ENCODE measurements around the gene IDH1. TPM values are rescaled to one million over a fixed set of nuclear protein-coding genes. Genes with fewer than 3 reads are reported as not detected.
"Not testable (repeated sequence)": the region's sequence is repeated elsewhere in the genome, so short reads cannot be mapped to it uniquely, and the experiment has no call there.

Gene IDH1
- total and polyA plus RNA-seq, 2 donors, result 32.8 to 51.3 TPM

DNA sequence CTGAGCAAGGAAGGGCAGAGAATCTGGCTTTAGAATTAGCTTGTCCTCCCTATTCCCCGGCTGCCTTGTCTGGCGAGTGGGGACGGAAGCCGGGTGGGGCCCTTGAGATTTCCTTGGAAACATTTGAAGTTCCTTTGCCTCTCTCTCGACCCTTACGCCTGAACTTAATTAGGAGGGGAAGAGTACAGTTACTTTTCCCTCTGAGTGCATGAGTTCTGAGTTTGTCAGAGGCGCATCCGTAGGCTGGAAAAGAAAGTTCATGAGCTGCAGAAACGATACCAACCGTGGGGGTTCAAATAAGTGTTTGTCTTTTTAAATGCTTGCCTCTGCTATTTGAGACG is 11.7 kb upstream of the IDH1 start:
- Histone ChIP-seq H3K9me3 (ENCODE audit: control insufficient read depth in 2 of 2, insufficient read depth in 1 of 2, low read length in 1 of 2) (no peaks in the 10 kb centered on the region), H3K4me3 (ENCODE audit: low read length in 2 of 2) (peak overlapping the region; percentile 76 to 88), H3K36me3 (ENCODE audit: control insufficient read depth in 2 of 2, insufficient read depth in 2 of 2, low read length in 1 of 2) (peaks cover 0 to 6% of the 10 kb centered on the region in 2 donors), H3K27me3 (ENCODE audit: control insufficient read depth in 2 of 2, insufficient read depth in 1 of 2, low read length in 1 of 2) (no peaks in the 10 kb centered on the region), H3K27ac (ENCODE audit: low read depth in 1 of 2, low read length in 1 of 2) (peak overlapping the region; percentile 94 to 98), H3K4me1 (ENCODE audit: control insufficient read depth in 2 of 2, insufficient read depth in 2 of 2, low read length in 2 of 2) (peaks cover 17 to 19% of the 10 kb centered on the region in 2 donors)
- DNase-seq (ENCODE audit: low read depth in 6 of 9, low spot score in 9 of 9), result peak in 3 of 9 donors; percentile 52 to 62 (median 55)
- WGBS, result under 1% methylated on average over 11 of the region's 11 CpGs

DNA sequence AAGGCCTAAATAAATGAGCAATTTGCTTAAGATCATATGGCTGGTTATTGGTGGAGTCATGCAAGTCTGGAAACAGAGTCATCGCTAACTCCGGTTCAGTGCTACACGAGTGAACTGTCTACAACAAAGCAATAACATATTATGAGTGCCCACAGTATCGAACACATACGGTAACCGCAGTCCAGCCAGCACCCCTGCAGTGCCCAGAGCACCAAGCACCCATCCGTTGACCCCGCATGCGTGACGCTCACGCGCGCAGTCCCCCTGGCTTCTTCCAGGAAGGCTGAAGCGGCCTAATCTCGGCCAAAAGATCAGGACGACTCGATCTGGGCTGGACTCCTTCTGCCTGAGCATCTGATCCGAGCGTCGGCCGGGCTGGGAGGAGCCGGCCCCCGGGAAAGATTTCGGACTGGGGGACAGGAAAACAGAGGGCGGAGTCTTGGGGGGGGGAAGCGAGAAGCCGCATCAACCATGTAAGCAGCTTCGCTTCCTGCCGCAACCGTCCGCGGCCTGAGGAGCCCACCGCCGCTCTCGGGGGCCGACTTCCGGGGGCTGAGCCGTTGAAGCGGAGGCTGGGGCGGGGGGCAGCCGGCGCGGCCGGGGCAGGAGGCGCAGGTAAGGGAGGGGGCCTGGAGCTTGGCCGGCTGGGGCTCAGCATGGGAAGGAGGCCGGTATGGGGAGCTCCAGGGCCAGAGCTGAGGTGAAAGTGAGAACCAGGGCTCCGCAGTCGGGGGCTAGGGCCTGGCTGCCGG is 11.1 kb upstream of the IDH1 start, which contains the start of gene PIKFYVE:
Gene PIKFYVE (plus strand): TSS at position 455 of the 752 bp plus-strand sequence. CDS start 5,265 bp downstream, outside the sequence.
- no peaks in the 10 kb centered on the region for H3K9me3 ChIP-seq (ENCODE audit: control insufficient read depth in 2 of 2, insufficient read depth in 1 of 2, low read length in 1 of 2)
- H3K36me3 ChIP-seq (ENCODE audit: control insufficient read depth in 2 of 2, insufficient read depth in 2 of 2, low read length in 1 of 2), result peaks cover 0 to 3% of the 10 kb centered on the region in 2 donors
- under 1% methylated on average over 50 of the region's 50 CpGs for WGBS
- DNase-seq (ENCODE audit: low read depth in 6 of 9, low spot score in 9 of 9), result peak; percentile 71 to 95 (median 85)
- no peaks in the 10 kb centered on the region for H3K27me3 ChIP-seq (ENCODE audit: control insufficient read depth in 2 of 2, insufficient read depth in 1 of 2, low read length in 1 of 2)
- H3K4me3 ChIP-seq (ENCODE audit: low read length in 2 of 2), result peak within 1 kb of the TSS; percentile 76 to 88
- H3K4me1 ChIP-seq (ENCODE audit: control insufficient read depth in 2 of 2, insufficient read depth in 2 of 2, low read length in 2 of 2), result peaks cover 17 to 19% of the 10 kb centered on the region in 2 donors
- H3K27ac ChIP-seq (ENCODE audit: low read depth in 1 of 2, low read length in 1 of 2), result peak within 1 kb of the TSS; percentile 94 to 98

DNA sequence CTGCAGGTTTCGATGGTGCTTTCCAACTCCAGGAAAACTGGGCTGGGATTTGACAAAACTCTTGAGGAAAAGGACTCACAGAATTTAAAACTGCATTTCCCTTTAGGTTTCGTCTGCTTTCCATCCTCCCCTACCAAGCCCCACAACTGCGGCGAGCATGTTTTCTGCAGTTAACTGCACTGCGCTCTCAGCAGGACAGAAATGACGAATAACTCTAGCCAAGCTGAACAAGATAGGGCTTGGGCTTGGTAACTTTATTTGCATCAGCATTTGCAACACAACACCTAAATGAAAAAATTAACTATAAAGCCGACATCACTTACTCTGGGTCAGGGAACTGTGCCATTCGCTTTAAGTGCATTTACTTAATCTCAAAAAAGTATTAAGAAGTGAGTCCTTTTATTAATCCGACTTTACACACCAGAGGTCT is 10.5 kb upstream of the IDH1 start:
- H3K36me3 ChIP-seq (ENCODE audit: control insufficient read depth in 2 of 2, insufficient read depth in 2 of 2, low read length in 1 of 2), result peaks cover 0 to 3% of the 10 kb centered on the region in 2 donors
- peaks cover 17 to 19% of the 10 kb centered on the region in 2 donors for H3K4me1 ChIP-seq (ENCODE audit: control insufficient read depth in 2 of 2, insufficient read depth in 2 of 2, low read length in 2 of 2)
- H3K27ac ChIP-seq (ENCODE audit: low read depth in 1 of 2, low read length in 1 of 2), result peak overlapping the region; percentile 94 to 98
- 13% methylated on average over 9 of the region's 9 CpGs for WGBS
- peak; percentile 41 to 74 (median 54) for DNase-seq (ENCODE audit: low read depth in 6 of 9, low spot score in 9 of 9)
- H3K9me3 ChIP-seq (ENCODE audit: control insufficient read depth in 2 of 2, insufficient read depth in 1 of 2, low read length in 1 of 2), result no peaks in the 10 kb centered on the region
- H3K27me3 ChIP-seq (ENCODE audit: control insufficient read depth in 2 of 2, insufficient read depth in 1 of 2, low read length in 1 of 2), result no peaks in the 10 kb centered on the region
- peak overlapping the region; percentile 76 to 88 for H3K4me3 ChIP-seq (ENCODE audit: low read length in 2 of 2)

DNA sequence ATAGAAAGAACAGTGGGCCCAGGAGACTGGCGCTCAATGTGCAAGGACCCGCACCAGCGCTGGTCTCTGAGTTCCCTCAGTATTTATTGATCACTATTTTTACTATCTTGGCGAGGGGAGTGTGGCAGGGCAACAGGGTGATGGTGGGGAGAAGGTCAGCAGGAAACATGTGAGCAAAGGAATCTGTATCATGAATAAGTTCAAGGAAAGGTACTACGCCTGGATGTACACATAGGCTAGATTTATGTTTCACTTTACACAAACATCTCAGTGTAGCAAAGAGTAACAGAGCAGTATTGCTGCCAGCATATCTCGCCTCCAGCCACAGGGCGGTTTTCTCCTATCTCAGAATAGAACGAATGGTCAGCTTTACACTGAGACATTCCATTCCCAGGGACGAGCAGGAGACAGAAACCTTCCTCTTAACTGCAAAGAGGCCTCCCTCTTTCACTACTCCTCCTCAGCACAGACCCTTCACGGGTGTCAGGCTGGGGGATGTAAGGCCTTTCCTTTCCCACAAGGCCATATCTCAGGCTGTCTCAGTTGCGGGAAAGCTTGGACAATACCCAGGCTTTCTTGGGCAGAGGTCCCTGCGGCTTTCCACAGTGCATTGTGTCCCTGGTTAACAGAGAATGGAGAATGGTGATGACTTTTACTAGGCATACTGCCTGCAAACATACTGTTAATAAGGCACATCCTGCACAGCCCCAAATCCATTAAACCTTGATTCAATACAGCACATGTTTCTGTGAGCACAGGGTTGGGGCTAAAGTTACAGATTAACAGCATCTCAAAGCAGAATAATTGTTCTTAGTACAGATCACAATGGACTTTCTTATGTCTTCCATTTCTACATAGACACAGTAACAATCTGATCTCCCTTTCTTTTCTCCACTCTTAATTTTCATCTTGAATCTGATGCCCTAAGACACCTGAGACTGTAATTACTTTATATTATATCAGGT is 2.3 kb upstream of the IDH1 start:
- not testable (repeated sequence) for DNase-seq (ENCODE audit: low read depth in 6 of 9, low spot score in 9 of 9); H3K27ac ChIP-seq (ENCODE audit: low read depth in 1 of 2, low read length in 1 of 2); H3K9me3 ChIP-seq (ENCODE audit: control insufficient read depth in 2 of 2, insufficient read depth in 1 of 2, low read length in 1 of 2); H3K4me3 ChIP-seq (ENCODE audit: low read length in 2 of 2); H3K36me3 ChIP-seq (ENCODE audit: control insufficient read depth in 2 of 2, insufficient read depth in 2 of 2, low read length in 1 of 2); H3K27me3 ChIP-seq (ENCODE audit: control insufficient read depth in 2 of 2, insufficient read depth in 1 of 2, low read length in 1 of 2)
- 96% methylated on average over 12 of the region's 12 CpGs for WGBS
- H3K4me1 ChIP-seq (ENCODE audit: control insufficient read depth in 2 of 2, insufficient read depth in 2 of 2, low read length in 2 of 2), result peaks cover 7 to 16% of the 10 kb centered on the region in 2 donors

DNA sequence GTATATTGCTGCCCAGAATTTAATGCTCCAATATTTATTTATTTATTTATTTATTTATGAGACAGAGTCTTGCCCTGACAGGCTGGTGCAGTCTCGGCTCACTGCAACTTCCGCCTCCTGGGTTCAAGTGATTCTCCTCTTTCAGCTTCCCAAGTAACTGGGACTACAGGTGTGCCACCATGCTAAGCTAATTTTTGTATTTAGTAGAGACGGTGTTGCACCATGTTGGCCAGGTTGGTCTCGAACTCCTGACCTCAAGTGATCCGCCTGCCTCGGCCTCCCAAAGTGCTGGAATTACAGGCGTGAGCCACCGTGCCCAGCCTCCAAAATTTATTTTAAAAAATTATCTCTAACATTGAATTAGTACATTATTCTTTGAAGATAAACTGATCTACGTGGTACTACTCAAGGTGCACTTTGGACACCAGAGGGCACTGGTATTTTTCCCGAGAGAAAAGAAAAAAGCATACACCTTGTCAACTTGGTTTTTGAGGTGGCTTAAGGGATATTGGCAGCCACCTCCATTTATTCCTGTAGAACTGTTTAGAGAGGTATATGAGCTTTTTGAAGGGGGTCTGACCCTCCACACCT is 1.4 kb upstream of the IDH1 start:
- H3K27me3 ChIP-seq (ENCODE audit: control insufficient read depth in 2 of 2, insufficient read depth in 1 of 2, low read length in 1 of 2), result no peaks in the 10 kb centered on the region
- peak in 1 of 9 donors; percentile 40 for DNase-seq (ENCODE audit: low read depth in 6 of 9, low spot score in 9 of 9)
- peaks cover 7 to 16% of the 10 kb centered on the region in 2 donors for H3K4me1 ChIP-seq (ENCODE audit: control insufficient read depth in 2 of 2, insufficient read depth in 2 of 2, low read length in 2 of 2)
- H3K4me3 ChIP-seq (ENCODE audit: low read length in 2 of 2), result no peak overlapping the region
- WGBS, result 73% methylated on average over 10 of the region's 10 CpGs
- no peak overlapping the region for H3K27ac ChIP-seq (ENCODE audit: low read depth in 1 of 2, low read length in 1 of 2)
- no peaks in the 10 kb centered on the region for H3K9me3 ChIP-seq (ENCODE audit: control insufficient read depth in 2 of 2, insufficient read depth in 1 of 2, low read length in 1 of 2)
- peaks cover 0 to 15% of the 10 kb centered on the region in 2 donors for H3K36me3 ChIP-seq (ENCODE audit: control insufficient read depth in 2 of 2, insufficient read depth in 2 of 2, low read length in 1 of 2)

DNA sequence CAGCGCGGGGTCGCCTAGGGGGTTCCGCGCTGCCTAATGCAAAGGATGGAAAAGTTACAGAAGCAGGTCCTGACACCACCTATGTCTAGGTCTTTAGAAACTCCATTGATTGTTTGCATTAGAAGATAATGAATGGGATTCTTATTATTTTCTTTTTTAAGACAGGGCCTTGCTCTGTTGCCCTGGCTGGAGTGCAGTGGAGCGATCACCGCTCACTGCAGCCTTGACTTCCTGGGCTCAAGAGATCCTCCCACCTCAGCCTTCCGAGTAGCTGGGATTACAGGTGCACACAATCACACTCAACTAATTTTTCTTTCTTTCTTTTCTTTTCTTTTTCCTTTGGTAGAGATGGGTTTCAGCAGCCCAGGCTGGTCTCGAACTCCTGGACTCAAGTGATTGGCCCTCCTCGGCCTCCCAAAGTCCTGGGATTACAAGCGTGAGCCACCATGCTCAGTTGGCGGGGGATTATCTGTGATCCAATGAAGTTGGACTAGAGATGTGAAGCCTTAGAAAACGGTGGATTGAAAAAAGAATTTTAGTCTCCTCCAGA is 761 bp upstream of the IDH1 start:
- H3K4me1 ChIP-seq (ENCODE audit: control insufficient read depth in 2 of 2, insufficient read depth in 2 of 2, low read length in 2 of 2), result peaks cover 7 to 16% of the 10 kb centered on the region in 2 donors
- peak overlapping the region; percentile 19 to 72 for H3K27ac ChIP-seq (ENCODE audit: low read depth in 1 of 2, low read length in 1 of 2)
- peaks cover 0 to 18% of the 10 kb centered on the region in 2 donors for H3K36me3 ChIP-seq (ENCODE audit: control insufficient read depth in 2 of 2, insufficient read depth in 2 of 2, low read length in 1 of 2)
- H3K9me3 ChIP-seq (ENCODE audit: control insufficient read depth in 2 of 2, insufficient read depth in 1 of 2, low read length in 1 of 2), result no peaks in the 10 kb centered on the region
- peak overlapping the region; percentile 86 to 97 for H3K4me3 ChIP-seq (ENCODE audit: low read length in 2 of 2)
- no peaks in the 10 kb centered on the region for H3K27me3 ChIP-seq (ENCODE audit: control insufficient read depth in 2 of 2, insufficient read depth in 1 of 2, low read length in 1 of 2)
- WGBS, result 52% methylated on average over 13 of the region's 13 CpGs
- DNase-seq (ENCODE audit: low read depth in 6 of 9, low spot score in 9 of 9), result no peak

DNA sequence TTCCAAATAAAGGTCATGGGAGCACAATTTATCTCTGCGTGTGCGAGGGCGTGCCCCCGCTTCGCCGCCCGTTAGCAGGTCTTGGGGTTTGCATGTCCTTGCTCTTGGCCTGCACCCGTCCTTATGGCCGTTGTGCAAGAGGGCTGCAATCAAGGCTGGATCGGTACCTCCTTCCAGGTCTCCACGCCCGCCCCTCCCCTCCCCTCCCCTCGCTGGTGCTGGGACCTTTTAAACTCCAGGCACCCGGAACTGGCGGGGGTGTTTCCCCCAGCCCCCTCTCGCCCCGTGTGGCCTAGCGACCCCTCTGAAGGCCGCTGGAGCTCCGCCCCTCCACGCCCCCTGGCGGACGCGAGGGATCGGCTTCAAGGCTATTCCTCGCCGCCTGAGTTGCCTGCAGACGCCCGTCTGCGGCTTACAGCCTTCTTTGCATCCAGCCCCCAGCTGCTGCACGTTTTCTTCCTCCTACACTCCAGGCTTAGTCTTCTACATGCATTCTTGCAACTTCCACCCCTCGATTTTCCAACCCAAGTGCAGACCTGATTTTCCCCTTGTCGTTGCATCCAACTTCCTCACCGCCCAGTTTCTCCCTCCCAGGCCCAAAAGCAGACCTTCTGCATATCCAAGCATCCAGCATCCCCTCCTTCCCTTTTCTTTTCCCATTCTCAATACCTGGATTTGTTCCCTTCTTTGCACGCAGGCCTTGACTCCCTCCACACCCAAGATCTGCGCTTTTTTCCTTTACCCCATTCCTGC is 577 bp downstream of the IDH1 start:
- H3K36me3 ChIP-seq (ENCODE audit: control insufficient read depth in 2 of 2, insufficient read depth in 2 of 2, low read length in 1 of 2), result peaks cover 0 to 31% of the 10 kb centered on the region in 2 donors
- H3K27ac ChIP-seq (ENCODE audit: low read depth in 1 of 2, low read length in 1 of 2), result peak overlapping the region; percentile 67 to 74
- no peaks in the 10 kb centered on the region for H3K27me3 ChIP-seq (ENCODE audit: control insufficient read depth in 2 of 2, insufficient read depth in 1 of 2, low read length in 1 of 2)
- peak; percentile 68 to 91 (median 78) for DNase-seq (ENCODE audit: low read depth in 6 of 9, low spot score in 9 of 9)
- H3K4me3 ChIP-seq (ENCODE audit: low read length in 2 of 2), result peak overlapping the region; percentile 86 to 97
- H3K9me3 ChIP-seq (ENCODE audit: control insufficient read depth in 2 of 2, insufficient read depth in 1 of 2, low read length in 1 of 2), result no peaks in the 10 kb centered on the region
- under 1% methylated on average over 36 of the region's 36 CpGs for WGBS
- peaks cover 7 to 16% of the 10 kb centered on the region in 2 donors for H3K4me1 ChIP-seq (ENCODE audit: control insufficient read depth in 2 of 2, insufficient read depth in 2 of 2, low read length in 2 of 2)

DNA sequence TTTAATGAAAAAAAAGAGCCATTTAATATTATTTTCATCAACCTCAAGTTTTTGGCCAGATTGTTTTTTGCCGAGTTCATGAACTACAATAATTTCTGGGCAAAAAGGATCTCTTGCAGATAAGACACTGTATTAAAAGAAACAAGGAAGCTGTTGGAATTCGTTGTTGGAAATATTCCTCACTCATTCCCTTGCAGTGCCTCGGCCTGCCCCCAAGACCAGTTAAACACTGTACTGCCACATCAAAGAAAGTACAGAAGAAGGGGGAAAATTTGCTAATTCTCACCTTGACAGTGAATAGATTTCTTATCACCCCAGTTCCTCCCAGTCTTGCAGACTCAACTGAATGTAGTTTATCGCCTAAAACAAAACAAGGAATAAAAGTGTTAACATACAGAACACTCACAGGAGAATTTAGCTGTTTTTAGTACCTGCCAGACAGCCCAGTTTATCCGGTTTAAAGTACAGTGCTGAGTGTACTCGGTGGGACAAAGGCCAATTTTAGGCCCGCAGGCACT is 1.2 kb downstream of the IDH1 start:
- Histone ChIP-seq H3K27ac (ENCODE audit: low read depth in 1 of 2, low read length in 1 of 2) (peak overlapping the region; percentile 67 to 74), H3K4me3 (ENCODE audit: low read length in 2 of 2) (peak overlapping the region; percentile 86 to 97), H3K9me3 (ENCODE audit: control insufficient read depth in 2 of 2, insufficient read depth in 1 of 2, low read length in 1 of 2) (no peaks in the 10 kb centered on the region), H3K36me3 (ENCODE audit: control insufficient read depth in 2 of 2, insufficient read depth in 2 of 2, low read length in 1 of 2) (peaks cover 3 to 33% of the 10 kb centered on the region in 2 donors), H3K4me1 (ENCODE audit: control insufficient read depth in 2 of 2, insufficient read depth in 2 of 2, low read length in 2 of 2) (peaks cover 7 to 16% of the 10 kb centered on the region in 2 donors), H3K27me3 (ENCODE audit: control insufficient read depth in 2 of 2, insufficient read depth in 1 of 2, low read length in 1 of 2) (no peaks in the 10 kb centered on the region)
- 15% methylated on average over 7 of the region's 7 CpGs for whole genome bisulfite sequencing
- no peak for DNase-seq (ENCODE audit: low read depth in 6 of 9, low spot score in 9 of 9)

Measured in thymus (tissue), 11 donors.